T-helper 2 cell treated with Interferon-gamma antibody and Interleukin-4, amounts not matched to agents 100 ng/mL and 5 ng/mL, for 36 hours (primary cell): ENCODE data around the gene FOXD4L5. TPM values are rescaled to one million over a fixed set of nuclear protein-coding genes. Genes with fewer than 3 reads are reported as not detected.
"Not testable (repeated sequence)": the region's sequence is repeated elsewhere in the genome, so short reads cannot be mapped to it uniquely, and the experiment has no call there.

Source experiments
- intact Hi-C: fragments of 100-400 bp; cut with micrococcal nuclease; formaldehyde crosslinking; loops from one replicate; pipeline ENCODE4 v1.15.1; 2023
- total RNA-seq: library from RNA; stranded (reverse); gene quantifications from 2 replicates; pipeline ENCODE4 v1.2.3, GENCODE V29; 2022

The FOXD4L5 gene
- total RNA-seq = 0.09 TPM in 1 of 2 replicates, not detected in the other

GRCh38 chr9:65285109-65285508 lies at the start of gene FOXD4L5:
FOXD4L5 (minus strand) TSS chr9:65285209; CDS start chr9:65284377, 832 bp downstream.
- intact Hi-C loops = not testable (repeated sequence)

DNA sequence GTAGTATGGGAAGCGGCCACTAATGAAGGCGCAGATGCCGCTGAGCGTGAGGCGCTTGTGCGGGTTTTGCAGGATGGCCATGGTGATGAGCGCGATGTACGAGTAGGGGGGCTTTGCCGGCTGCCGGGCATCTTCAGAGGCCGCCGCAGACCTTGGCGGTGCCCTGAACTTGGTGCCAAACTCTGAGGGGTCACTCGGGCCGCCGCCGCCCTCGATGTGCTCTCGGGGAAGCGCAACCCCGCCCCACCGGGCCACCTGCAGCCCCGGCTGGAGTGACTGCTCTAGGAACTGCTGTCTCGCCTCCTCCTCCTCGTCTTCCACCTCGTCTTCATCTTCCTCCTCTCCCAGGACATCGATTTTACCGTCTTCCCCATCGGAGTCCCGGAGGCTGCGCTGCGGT lies 1.1 kb downstream of the FOXD4L5 start:
- intact Hi-C loops = not testable (repeated sequence)

- intact Hi-C loops = not testable (repeated sequence)
These were observed 2.0 kb downstream of the FOXD4L5 start for GRCh38 chr9:65282976-65283375.
